HG03460 (cell line): ENCODE results near the gene KIAA1671.

Source experiments
- ATAC-seq: cut with Tn5 transposase; IDR thresholded peaks from one replicate; pipeline ENCODE4 v1.9.1; 2021; ENCODE audit not compliant: unreplicated experiment

KIAA1671 gene

DNA sequence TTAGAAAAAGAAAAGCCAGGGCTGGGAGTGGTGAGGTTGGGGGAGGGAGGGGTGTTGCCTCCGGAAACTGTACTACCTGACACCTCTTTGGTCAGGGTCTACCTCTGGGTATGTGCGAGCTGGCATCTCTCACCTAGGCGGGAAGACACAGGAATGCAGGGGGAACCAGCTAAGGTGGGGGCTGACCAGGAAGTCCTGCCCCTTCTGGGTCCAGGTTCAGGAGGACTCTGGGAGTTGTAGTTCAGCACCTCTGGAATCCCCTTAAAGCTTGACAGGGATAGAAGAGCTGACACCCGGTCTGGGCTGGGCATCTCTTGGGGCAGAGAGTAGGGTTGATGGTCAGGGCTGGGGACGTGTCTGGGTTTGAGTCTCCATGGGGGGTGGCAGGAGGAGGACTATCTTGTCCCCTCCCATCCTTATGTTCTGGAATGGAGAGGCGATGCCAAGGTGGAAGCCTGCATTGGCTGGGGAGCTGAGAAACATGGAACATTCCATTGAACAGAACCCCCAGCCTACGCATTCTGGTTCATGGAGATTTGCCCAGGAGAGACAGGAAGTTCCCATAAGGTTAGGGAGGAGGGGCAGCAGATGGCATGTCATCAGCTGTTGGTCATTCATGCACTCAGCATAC is 2.1 kb upstream of the KIAA1671 start:
- ATAC-seq = no peak

DNA sequence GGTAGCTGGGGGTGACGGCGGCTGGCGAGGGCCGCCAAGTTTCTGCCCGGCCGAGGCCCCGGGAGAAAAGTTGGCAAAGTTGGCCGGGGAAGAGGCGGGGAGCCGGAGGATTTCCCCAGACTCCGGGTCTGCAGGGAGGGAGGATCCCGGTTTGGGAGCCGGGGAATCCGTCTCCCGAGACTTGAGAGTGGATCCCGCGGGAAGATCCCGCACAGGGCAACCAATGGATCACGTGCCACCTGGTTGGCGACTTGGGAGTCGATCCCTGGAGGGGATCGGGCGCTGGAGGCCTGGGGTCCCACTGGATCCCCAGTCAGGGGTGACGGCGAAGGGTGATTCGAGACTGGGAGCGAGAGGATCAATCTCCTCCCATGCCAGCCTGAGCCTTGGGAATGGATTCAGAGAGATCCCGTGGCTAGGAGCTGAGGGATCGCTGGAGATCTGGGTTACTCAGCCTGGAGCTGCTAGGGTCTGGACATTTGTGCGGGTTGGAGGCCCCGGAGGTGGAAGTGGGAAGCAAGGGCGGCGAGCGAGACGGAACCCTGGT is 394 bp downstream of the KIAA1671 start:
- ATAC-seq = no peak

DNA sequence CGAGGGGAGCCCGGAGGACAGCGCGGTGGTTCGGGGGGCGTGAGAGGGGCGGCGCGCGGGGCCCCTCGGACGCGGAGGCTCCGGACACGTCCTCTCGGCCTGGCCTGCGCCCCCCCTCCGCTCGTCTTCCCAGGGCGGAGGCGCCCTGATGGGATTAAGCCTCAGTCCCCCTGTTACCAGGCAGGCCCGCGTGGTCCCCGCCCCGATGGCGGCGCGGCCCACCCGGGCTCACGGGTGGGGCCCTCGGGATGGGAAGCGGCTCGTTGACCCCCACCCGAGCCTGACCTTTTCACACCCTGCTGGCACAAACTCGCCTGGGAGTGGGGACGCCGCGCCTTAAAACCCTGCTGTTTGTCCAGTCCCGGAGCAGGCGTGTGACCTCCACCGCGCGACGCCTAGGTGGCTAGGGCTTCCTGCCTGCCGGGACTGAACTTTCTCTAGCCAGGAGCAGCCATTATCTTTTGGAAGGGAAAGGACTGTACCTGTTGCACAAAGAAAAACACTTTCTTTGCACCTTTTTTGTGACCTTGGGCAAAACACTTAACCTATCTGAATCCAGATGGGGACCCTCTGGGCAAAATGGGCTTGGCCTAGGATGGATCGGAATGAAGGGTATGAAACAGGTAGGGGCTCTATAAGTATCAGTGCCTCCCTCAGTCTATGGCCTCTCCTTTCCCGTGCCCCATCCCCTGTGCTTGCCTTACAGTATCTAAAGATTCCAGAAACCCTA is 1.0 kb downstream of the KIAA1671 start:
- no peak for ATAC-seq

DNA sequence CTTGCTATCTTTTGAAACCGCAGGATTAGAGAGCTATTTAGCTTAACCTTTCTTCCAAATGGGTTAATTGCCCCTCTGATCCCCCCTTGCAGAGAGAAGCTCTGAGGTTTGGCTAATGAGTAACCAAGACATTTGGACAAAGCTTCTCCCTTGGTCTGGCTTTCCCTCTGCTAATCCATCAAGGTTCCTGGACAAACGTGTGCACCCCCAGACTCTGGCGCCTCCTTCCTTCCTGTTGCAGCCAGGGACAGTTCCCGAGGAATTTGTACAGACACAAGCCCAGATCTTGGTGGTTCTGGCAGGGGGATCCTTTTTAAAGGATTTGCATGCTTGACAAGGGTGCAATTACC is 1.6 kb downstream of the KIAA1671 start:
- ATAC-seq = no peak

DNA sequence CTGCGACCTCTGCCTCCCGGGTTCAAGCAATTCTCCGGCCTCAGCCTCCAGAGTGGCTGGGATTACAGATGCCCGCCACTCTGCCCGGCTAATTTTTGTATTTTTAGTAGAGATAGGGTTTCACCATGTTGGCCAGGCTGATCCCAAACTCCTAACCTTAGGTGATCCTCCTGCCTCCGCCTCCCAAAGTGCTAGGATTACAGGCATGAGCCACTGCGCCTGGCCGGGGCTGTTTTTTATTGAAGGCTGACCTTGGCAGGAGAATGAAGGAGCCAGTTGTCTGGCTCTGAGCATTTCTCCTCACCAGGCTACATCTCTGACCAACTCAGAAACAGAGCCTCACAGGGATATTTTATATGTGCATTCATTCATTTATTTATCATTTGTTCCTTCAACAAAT is 2.3 kb downstream of the KIAA1671 start:
- no peak for ATAC-seq

DNA sequence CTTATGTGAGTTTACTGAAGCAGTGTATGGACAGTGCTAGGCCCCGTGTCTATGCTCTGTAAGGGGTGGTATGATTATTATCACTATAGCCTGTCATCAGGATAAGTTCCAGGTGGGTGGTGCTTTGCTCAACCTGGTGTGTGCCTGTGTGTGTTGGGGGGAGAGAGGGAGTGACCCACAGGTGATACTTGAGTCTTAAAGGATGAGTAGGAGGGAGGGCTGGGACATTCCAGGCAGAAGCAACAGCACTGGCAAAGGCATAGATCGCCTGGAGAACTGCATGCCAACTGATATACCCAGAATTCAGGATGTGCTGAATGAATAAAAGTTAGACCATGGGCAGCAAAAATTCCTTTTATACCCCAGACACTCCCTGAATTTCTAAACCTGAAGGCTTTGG is 4.5 kb downstream of the KIAA1671 start:
- no peak for ATAC-seq

DNA sequence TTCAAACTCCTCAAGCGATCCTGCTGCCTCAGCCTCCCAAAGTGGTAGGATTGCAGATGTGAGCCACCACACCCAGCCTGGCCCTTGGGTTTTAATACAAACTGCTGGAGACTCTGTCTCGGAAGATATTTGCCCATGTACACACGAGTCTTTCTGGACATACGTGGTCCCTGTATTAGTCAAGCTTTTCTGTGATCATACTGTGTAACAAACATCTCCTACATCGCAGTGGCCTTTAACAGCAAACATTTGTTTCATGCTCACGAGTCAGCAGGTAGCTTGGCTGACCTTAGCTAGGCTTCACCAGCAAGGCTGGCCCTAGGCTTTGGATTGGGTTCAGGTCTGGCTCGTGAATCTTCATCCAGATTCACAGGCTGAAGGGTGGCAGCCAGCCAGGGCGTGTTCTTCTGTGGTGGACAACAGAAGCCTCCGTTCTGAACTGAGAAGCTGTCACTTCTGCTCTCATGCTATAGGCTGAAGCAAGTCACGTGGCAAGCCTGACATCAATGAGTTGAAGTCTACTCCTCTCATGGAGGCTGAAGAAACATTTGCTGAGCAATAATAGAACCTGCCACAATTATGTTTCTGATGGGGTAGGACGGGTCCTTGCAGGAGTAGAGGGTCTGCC is 8.8 kb downstream of the KIAA1671 start:
- ATAC-seq = no peak

DNA sequence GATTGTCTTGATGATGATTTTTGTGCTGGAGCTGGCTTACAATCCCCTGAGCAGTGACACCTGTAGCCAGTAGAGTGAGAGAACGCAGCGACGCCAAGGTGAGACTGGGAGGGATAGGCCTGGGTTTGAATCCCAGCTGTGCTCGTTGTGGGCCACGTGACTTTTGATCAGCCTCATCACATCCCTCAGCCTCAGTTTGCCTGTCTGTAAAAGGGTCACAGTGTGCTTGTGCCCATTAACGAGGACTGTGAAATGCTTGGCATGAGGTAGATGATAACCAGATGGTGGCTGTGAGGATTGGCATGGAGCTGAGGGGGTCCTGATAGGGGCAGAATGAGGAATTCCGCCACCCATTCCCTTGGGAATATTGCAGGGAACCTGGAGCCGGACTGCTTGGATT is 9.6 kb downstream of the KIAA1671 start:
- no peak for ATAC-seq

DNA sequence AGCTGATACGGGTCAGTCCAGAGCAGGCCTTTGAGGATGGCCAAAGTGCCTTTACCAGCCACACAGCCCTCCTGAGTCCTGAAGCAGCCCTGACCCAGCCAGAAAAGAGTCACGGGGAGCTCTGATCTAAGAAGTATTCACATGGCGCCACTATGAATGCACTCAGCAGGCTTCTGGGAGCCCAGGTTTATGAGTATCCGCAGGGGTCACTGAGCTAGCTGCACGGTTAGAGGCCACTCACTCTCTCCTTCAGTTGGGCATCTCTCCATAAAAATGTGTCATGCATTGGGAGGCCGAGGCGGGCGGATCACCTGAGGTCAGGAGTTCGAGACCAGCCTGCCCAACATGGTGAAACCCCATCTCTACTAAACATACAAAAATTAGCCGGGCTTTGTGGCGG is 10.3 kb downstream of the KIAA1671 start:
- no peak for ATAC-seq

DNA sequence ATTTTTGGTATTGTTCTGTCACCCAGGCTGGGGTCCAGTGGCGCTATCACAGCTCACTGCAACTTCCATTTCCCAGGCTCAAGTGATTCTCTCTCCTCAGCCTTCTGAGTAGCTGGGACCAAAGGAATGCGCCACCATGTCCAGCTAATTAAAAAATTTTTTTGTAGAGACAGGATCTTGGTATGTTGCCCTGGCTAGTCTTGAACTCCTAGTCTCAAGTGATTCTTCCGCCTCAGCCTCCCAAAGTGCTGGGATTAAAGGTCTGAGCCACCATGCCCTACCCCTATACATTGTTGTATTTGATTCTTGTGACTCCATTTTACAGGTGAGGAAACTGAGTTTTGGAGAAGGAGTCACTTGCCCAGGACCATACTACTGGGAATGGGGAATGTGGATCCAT is 11.9 kb downstream of the KIAA1671 start:
- no peak for ATAC-seq

DNA sequence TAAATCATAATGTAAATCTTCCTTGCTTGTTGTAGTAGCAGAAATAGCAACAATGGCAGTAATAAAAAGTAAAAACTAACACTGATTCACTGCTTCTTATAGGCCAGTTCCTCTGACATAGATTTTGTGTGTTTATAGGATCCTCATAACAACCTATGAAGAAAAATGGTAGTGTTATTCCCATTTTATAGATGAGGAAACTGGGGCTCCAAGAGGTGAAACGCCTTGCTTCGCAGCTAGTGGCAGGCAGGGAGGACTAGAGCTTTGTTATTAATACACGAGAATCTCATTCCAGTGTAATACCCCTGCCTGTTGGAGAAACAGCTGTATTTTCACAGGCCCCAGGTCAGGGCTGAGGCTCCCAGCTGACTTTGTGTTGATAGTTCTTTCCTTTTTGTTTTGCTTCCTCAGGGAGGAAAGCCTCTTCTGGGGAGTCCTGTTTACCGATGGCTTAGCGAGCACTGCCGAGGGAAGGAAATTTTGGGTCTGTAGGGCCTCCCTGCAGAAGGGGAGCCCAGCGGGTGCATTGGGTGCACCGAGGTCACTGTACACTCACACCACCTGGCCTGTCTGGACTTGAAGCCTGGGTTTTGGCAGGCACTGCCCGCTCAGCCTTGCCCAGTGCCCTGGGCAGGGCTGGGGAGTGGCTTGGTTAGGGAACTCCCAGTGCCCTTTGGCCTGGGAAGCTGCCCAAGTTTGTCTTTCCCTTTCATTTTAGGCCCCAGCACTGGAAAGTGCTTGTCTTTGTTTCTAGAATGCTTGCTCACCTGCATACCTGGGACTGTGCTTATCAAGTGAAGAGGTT is 13.5 kb downstream of the KIAA1671 start:
- ATAC-seq = no peak

DNA sequence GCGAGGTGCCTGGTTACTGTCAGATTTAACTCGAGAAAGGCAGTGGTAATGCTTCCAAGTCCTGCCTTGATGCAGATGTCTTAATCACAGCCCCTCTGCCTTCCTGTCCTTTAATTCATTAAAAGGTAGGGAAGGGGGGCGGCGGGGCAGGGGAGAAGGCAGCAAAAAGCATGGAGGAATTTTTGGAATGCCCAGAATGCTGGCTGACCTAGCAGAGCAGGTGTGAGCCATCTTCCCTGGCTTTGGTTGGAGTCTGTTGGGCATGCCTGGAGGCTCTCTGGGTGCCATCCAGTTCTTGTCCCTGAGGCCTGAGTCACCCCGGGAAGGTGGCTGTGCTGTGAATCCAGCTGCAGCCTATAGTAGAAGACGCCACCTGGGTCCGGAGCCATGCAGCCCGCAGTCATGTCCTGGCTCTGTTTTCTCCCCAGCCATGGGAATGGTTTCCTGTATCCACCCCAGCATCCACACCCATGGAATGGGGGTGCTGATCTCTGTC is 15.6 kb downstream of the KIAA1671 start:
- no peak for ATAC-seq

DNA sequence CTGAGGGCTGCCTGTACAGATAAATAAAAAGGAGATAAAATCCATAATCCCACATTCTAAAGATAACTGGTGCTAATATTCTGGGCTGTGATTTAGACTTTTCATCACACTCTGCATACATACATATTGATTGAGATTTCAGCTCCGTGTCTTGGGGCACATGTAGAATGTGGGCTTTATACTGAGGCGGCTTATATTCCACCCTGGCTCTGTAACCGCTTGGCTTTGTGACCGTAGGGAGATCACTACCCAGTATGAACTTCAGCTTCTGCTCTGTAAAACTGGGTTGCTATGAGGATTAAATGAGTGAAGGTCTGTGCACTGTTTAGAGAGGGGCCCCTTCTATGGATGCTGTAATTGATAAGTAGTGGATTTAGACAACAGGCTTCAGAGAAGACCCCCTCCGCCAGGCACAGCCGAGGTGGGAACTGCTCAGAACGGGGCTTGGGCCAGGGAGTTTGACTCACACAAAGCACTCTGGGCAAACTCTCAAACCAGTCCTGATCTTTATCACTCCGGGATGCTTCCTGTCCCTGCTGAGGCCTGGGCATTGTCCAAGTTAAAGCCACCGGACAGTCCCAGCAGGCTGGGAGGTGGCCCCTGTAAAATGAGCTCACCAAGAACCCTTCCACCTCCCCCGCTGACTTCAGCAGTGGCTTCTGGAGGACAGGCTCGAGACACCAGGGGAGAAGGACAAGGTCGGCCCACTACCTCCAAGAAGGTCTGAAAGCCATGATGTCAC is 17.2 kb downstream of the KIAA1671 start:
- no peak for ATAC-seq

DNA sequence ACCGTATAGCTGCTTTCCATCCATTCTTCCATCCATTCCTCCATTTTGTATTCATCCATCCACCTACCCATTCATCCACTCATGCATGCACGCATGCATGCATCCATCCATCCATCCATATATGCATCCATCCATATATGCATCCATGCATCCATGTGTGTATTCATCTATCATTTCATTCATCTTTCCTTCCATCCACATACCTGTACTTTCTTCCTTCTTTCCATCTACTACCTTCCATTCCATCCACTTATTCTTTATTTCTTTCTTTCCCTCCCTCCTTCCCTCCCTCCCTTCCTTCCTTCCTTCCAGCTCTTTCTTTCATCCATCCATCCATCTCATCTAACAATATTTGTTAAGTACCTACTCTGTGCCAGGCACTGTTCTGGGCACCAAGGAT is 19.9 kb downstream of the KIAA1671 start:
- no peak for ATAC-seq

DNA sequence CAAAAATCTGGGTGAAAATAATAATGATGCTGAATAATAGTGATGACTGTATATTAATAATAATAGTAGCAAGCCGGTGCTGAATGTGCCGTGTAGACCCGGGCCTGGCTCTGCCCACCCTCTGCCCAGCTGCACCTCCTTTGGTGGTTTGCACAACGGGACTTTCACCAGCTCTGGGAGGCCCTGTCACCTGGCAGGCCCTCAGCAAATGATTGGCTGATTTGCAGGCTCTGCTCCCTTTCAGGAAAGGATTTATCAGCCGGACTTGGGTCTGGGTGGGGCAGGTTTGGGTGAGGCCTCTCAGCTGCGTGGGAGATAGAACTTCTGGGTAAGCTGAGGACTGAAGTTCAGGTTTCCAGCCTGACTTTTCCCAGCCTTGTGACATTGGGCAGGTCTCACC is 21.4 kb downstream of the KIAA1671 start:
- no peak for ATAC-seq

DNA sequence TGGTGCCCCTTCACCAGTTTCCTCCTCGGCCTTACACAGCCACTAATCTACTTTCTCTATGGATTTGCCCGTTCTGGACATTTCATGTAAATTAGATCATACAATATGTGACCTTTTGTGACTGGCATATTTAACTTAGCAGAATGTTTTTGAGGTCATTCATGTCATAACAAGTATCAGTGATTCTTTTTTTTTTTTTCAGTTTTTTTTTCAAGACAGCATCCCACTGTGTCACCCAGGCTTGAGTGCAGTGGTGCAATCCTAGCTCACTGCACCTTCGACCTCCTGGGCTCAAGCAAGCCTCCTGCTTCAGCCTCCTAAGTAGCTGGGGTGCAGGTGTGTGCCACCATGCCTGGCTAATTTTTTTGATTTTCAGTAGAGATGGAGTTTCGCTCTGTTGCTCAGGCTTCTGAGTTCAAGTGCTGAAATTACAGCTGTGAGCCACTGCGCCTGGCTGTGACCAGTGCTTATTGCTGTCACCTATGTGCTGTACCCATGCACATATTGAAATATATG is 22.7 kb downstream of the KIAA1671 start:
- ATAC-seq = no peak

DNA sequence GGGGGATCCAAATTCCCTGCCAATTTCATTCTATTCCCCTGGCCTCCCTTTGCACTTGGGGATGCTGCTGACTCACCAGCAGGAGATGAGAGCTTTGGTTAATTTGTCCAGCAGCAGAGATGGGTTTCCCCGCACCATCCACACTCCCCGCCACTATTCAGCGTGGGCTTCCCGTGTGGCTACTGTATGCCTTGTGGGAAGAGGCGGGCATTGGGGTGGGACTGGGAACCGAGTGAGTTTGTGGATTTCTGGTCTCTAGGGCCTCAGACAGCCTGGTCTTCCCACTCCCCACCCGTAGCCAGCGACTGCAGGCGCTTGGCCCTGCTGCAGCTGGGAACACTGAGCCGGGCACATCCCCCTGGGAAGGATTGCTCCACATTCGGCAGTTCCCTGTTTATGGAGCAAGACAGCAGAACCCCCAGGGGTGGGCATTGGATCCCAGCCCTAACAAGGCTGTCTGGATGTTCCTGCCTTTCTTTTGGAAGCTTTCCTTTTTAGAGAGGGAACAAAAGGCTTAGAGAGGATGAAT is 23.4 kb downstream of the KIAA1671 start:
- ATAC-seq = no peak

DNA sequence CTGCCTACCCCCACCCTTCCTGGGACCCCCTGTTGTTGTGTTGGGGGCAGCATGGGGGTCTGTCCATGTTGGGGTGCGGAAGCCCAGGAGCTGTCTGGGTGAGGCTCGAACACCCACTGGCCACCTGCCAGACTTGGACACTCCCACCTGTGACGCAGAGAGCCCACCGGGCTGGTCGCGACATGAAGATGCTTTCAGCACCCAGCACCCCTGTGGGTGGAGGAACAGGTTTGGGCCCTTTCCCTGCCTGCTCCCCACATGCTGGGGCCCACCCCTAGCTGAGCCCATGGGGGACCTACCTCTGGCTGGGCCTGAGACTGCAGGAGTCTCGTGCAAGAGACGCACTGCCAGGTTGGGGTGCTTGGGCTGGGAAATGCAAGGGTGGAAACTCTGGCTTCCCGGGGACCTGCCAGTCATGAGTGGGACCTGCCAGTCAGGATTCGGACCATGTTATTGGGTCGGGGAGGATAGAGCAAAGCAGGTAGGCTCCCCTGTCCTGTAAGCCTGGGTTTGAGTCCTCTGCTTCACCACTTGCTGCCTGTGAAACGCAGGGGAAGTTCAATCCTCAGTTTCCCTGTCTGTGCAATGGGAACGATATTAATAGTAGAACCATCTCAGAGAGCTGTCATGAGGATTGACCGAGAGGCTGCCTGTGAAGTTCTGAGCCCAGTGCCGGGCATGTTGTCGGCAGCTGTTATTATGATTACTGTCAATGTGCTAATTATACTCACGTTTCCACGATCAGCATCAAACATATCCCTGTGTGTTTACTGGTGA is 24.1 kb downstream of the KIAA1671 start:
- ATAC-seq = no peak
